NB4 (cell line): ENCODE results near the gene UBR2.

Experiments
- CTCF ChIP-seq: IDR thresholded peaks from one replicate; pipeline ENCODE4 v1.5.1; 2012; ENCODE audit warnings: low read depth, low read length
- POLR2A ChIP-seq: IDR thresholded peaks from 2 replicates; pipeline ENCODE4 v1.6.1; 2011; ENCODE audit warnings: mild to moderate bottlenecking; ENCODE audit not compliant: insufficient read length; ENCODE audit errors: extremely low read depth

GRCh38 chr6:42726485-42727086 is 162.8 kb downstream of the UBR2 start:
- TF ChIP-seq CTCF (peak; percentile 81), POLR2A (no peak)
